DOHH2 (cell line): ENCODE data around the gene OR6N1.

Experiments used
- CTCF ChIP-seq: fragments of 200-600 bp; sonication (generic); IDR thresholded peaks from one replicate; pipeline ENCODE4 v1.5.1; 2014; ENCODE audit warnings: antibody characterized with exemption, mild to moderate bottlenecking, low read depth, low read length; ENCODE audit not compliant: poor library complexity, severe bottlenecking
- EZH2phosphoT487 ChIP-seq: fragments of 200-600 bp; sonication (generic); IDR thresholded peaks from 2 replicates; pipeline ENCODE4 v1.6.1; 2017; ENCODE audit warnings: borderline replicate concordance, mild to moderate bottlenecking, antibody characterized with exemption, low read length, moderate library complexity, mixed read lengths

GRCh38 chr1:158728510-158729225, 43.3 kb downstream of the OR6N1 start:
- TF ChIP-seq CTCF (no peak), EZH2phosphoT487 (no peak)
